A549 (cell line): ENCODE data around the gene TTC36. TPM values are rescaled to one million over a fixed set of nuclear protein-coding genes. Genes with fewer than 3 reads are reported as not detected.

Source experiments
- ATAC-seq, 2 experiments: fragments of 200-7000 bp in 1 of 2; fragments of >200 bp in 1 of 2; cut with Nextera tagmentation in 1 of 2; cut with Tn5 transposase in 1 of 2; 3 replicates each; pipeline versions ENCODE4 v1.8.0 to v1.9.1; 2018 to 2020; ENCODE audit warnings: mild to moderate bottlenecking in 1 of 2, moderate library complexity in 1 of 2
- CTCF ChIA-PET: fragments of 300-600 bp; sonication (Branson Sonifier 250); formaldehyde crosslinking; extraction: SDS; loops from one replicate; lab custom pipeline; 2021; ENCODE audit warnings: antibody characterized with exemption, inconsistent platforms; lab: Yijun Ruan, JAX
- POLR2A ChIA-PET: fragments of 350-600 bp; formaldehyde crosslinking; extraction: SDS; loops from one replicate; lab custom pipeline; 2021; ENCODE audit warnings: antibody characterized with exemption, inconsistent platforms; lab: Yijun Ruan, JAX
- DNase-seq, 2 experiments: peaks; one replicate each; pipeline versions ENCODE4 v3.0.0 to v3.0.0-alpha.2; 2011 to 2016; ENCODE audit warnings: low read depth in 1 of 2, low spot score in 1 of 2
- FAIRE-seq: peaks from 2 replicates; lab custom pipeline; 2011; peaks lifted over from hg19 to GRCh38; lab: Jason Lieb, UNC
- H3K27ac ChIP-seq, 2 experiments: fragments of >200 bp; sonication (Bioruptor Twin); formaldehyde crosslinking; 3 replicates each; pipeline ENCODE4 v1.5.1; 2016 to 2017
- H3K4me1 ChIP-seq: fragments of >200 bp; sonication (Bioruptor Twin); formaldehyde crosslinking; 3 replicates; pipeline ENCODE4 v1.6.1; 2016
- H3K4me2 ChIP-seq: fragments of >200 bp; sonication (Bioruptor Twin); formaldehyde crosslinking; 3 replicates; pipeline ENCODE4 v1.6.1; 2016
- H3K4me3 ChIP-seq: fragments of >200 bp; sonication (Bioruptor Twin); formaldehyde crosslinking; 3 replicates; pipeline ENCODE4 v1.5.1; 2016
- H3K9me3 ChIP-seq: fragments of >200 bp; sonication (Bioruptor Twin); formaldehyde crosslinking; 3 replicates; pipeline ENCODE4 v1.6.1; 2016
- CBX8 ChIP-seq: fragments of 200-600 bp; sonication (generic); IDR thresholded peaks from 2 replicates; pipeline ENCODE4 v1.6.1; 2016
- CHD2 ChIP-seq: fragments of 150-350 bp; IDR thresholded peaks from 2 replicates; pipeline ENCODE4 v1.6.1; 2014; ENCODE audit warnings: low read length; ENCODE audit not compliant: partially characterized antibody
- EHF ChIP-seq: fragments of 250-450 bp; sonication (Bioruptor Pico); IDR thresholded peaks from 2 replicates; pipeline ENCODE4 v1.5.0; 2020; ENCODE audit warnings: mild to moderate bottlenecking
- ESRRA ChIP-seq: fragments of 150-350 bp; IDR thresholded peaks from 2 replicates; pipeline ENCODE4 v1.6.1; 2014; ENCODE audit warnings: mild to moderate bottlenecking, low read length, borderline replicate concordance
- FOSB ChIP-seq: fragments of 250-450 bp; sonication (Bioruptor Pico); IDR thresholded peaks from 2 replicates; pipeline ENCODE4 v1.5.0; 2020; ENCODE audit warnings: mild to moderate bottlenecking, moderate library complexity
- FOXS1 ChIP-seq: fragments of 250-450 bp; sonication (Bioruptor Pico); IDR thresholded peaks from 2 replicates; pipeline ENCODE4 v1.5.0; 2020; ENCODE audit warnings: mild to moderate bottlenecking, moderate library complexity
- GATA3 ChIP-seq: IDR thresholded peaks from 2 replicates; pipeline ENCODE4 v1.6.1; 2012; ENCODE audit warnings: borderline replicate concordance
- KDM1A ChIP-seq: fragments of 200-600 bp; sonication (generic); IDR thresholded peaks from 2 replicates; pipeline ENCODE4 v1.6.1; 2016; ENCODE audit warnings: low read depth, mild to moderate bottlenecking
- MAFK ChIP-seq: fragments of 450-650 bp; IDR thresholded peaks from 2 replicates; pipeline ENCODE4 v1.6.1; 2014; ENCODE audit not compliant: partially characterized antibody
- POLR2AphosphoS2 ChIP-seq: conservative IDR thresholded peaks from 2 replicates; pipeline ENCODE4 v1.6.1; 2012; ENCODE audit warnings: low read length, improper control_type of control experiment, inconsistent platforms
- RAD21 ChIP-seq, 2 experiments: fragments of >200 bp in 1 of 2; sonication (Bioruptor Twin) in 1 of 2; formaldehyde crosslinking in 1 of 2; IDR thresholded peaks in 1 of 2; conservative IDR thresholded peaks in 1 of 2; 2 replicates in 1 of 2; 3 replicates in 1 of 2; pipeline ENCODE4 v1.6.1; 2012 to 2018; ENCODE audit warnings: inconsistent platforms in 1 of 2
- RCOR1 ChIP-seq: fragments of 150-350 bp; IDR thresholded peaks from 2 replicates; pipeline ENCODE4 v1.6.1; 2014; ENCODE audit warnings: antibody characterized with exemption, low read length, low read depth
- RNF2 ChIP-seq: fragments of 200-600 bp; sonication (generic); IDR thresholded peaks from 2 replicates; pipeline ENCODE4 v1.6.1; 2016; ENCODE audit warnings: low read depth, mild to moderate bottlenecking, antibody characterized with exemption, moderate library complexity, borderline replicate concordance
- SMC3 ChIP-seq: fragments of >200 bp; sonication (Bioruptor Twin); formaldehyde crosslinking; IDR thresholded peaks from 3 replicates; pipeline ENCODE4 v1.6.1; 2018; ENCODE audit warnings: inconsistent platforms
- TFCP2L1 ChIP-seq: fragments of 250-450 bp; sonication (Bioruptor Pico); IDR thresholded peaks from 2 replicates; pipeline ENCODE4 v1.5.0; 2021; ENCODE audit warnings: mild to moderate bottlenecking
- TP53 ChIP-seq: fragments of 250-450 bp; sonication (Bioruptor Pico); IDR thresholded peaks from 2 replicates; pipeline ENCODE4 v1.5.0; 2021; ENCODE audit warnings: mild to moderate bottlenecking, moderate library complexity
- ZC3H11A ChIP-seq: fragments of 450-650 bp; IDR thresholded peaks from 2 replicates; pipeline ENCODE4 v1.6.1; 2014; ENCODE audit warnings: antibody characterized with exemption, mild to moderate bottlenecking
- ZSCAN20 ChIP-seq: fragments of 250-450 bp; sonication (Bioruptor Pico); IDR thresholded peaks from 2 replicates; pipeline ENCODE4 v1.8.0; 2022; ENCODE audit warnings: mild to moderate bottlenecking, moderate library complexity
- WGBS: methylation state at CpG from one replicate; pipeline ENCODE4 v1.1.6; 2017; ENCODE audit errors: missing lambda C conversion rate; 5-methylcytosine and 5-hydroxymethylcytosine counted together
- polyA plus RNA-seq, 4 experiments: library from polyadenylated mRNA; depleted of rRNA in 3 of 4; stranded (reverse); fragments of >200 nt; fragmentation: RNase III in 1 of 4; extraction: RNeasy Plus Mini Kit Qiagen cat#74134 plus additional on column Dnase treatment in 1 of 4; gene quantifications; 2 replicates in 3 of 4; 3 replicates in 1 of 4; pipeline ENCODE4 v1.2.3, GENCODE V29; 2011 to 2017
- TF ChIP-seq, protein P1 (sequence below): fragments of 150-350 bp; IDR thresholded peaks from 2 replicates; pipeline ENCODE4 v1.6.1; 2014; ENCODE audit warnings: low read depth, mild to moderate bottlenecking, low read length
- TF ChIP-seq, protein P2 (sequence below): fragments of 250-450 bp; sonication (Bioruptor Pico); IDR thresholded peaks from 2 replicates; pipeline ENCODE4 v1.5.0; 2020; ENCODE audit warnings: low read depth, mild to moderate bottlenecking, moderate library complexity
- TF ChIP-seq, protein P3 (sequence below): fragments of >200 bp; sonication (Bioruptor Twin); formaldehyde crosslinking; IDR thresholded peaks from 3 replicates; pipeline ENCODE4 v1.5.1; 2016
- TF ChIP-seq, protein P4 (sequence below): fragments of 450-650 bp; IDR thresholded peaks from 2 replicates; pipeline ENCODE4 v1.6.1; 2014; ENCODE audit warnings: antibody characterized with exemption
- TF ChIP-seq, protein P5 (sequence below): fragments of 200-600 bp; sonication (generic); IDR thresholded peaks from 2 replicates; pipeline ENCODE4 v1.6.1; 2016; ENCODE audit warnings: antibody characterized with exemption, mild to moderate bottlenecking, moderate library complexity
- TF ChIP-seq, protein P6 (sequence below): IDR thresholded peaks from 2 replicates; pipeline ENCODE4 v1.6.1; 2012; ENCODE audit warnings: low read depth, borderline replicate concordance

The TTC36 gene
- polyA plus RNA-seq, 2 of the 4 experiments (the other 2 are of a cell fraction) = not detected

DNA sequence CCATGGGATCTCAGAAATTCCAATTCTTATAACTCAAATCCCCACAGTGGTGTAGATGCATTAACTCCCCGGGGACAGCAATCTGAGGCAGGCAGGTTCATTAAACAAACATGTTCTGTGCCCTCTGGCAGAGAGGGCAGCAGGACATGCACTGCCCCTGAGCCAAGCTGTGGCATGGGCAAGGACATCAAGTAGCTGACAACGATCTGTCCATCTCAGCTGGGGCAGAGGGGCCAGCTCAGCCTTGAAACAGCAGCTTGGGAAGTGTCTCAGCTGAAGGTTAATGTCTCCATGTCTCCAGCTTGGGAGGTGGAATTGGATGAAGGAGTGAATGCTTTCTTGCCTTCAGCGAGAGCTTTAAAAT lies 17.4 kb downstream of the TTC36 start:
- no peak for TF ChIP-seq FOSB (CRISPR knock-in tag)
- FAIRE-seq = no peak
- CTCF ChIA-PET = no interaction called here
- Histone ChIP-seq H3K9me3 (no peaks in the 10 kb centered on the region), H3K27ac (no peak overlapping the region), H3K4me1 (no peaks in the 10 kb centered on the region), H3K4me2 (no peak overlapping the region), H3K4me3 (no peak overlapping the region)
- ATAC-seq = no peak
- WGBS = 55% methylated on average over 3 of the region's 3 CpGs
- DNase-seq = no peak
- POLR2A ChIA-PET = no interaction called here

DNA sequence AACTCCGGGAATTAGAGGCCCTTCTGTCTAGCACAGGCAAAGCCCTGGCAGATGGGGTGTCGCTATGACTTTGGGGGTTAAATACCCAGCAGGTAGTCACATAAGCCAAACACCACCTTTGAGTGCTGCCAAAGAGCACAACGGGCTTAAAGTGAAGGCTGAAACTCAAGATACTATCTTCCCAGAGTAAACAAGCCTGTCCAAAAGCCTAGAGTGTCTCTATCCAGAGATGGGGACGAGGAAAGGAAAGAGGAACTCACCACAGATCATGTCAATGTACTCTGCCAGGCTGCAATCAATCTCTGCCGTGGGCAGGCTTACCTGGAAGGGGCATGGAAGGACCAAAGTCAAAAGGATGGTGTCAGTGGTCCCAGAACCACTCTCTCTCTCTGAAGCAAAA lies 18.3 kb downstream of the TTC36 start:
- Histone ChIP-seq H3K9me3 (no peaks in the 10 kb centered on the region), H3K4me3 (no peak overlapping the region), H3K4me1 (no peaks in the 10 kb centered on the region), H3K27ac (no peak overlapping the region), H3K4me2 (no peak overlapping the region)
- ChIA-PET POLR2A (no interaction called here), CTCF (no interaction called here)
- no peak for FAIRE-seq
- DNase-seq = no peak
- no peak for ATAC-seq
- 74% methylated on average over 5 of the region's 5 CpGs for WGBS
- TF ChIP-seq RAD21 (conservative IDR thresholded peaks at IDR 0.05 in 1 of 2, IDR thresholded peaks at IDR 0.05 in 1 of 2) (no peak), RNF2 (no peak), CBX8 (no peak), ZC3H11A (no peak), ESRRA (no peak), EHF (CRISPR knock-in tag) (no peak)

DNA sequence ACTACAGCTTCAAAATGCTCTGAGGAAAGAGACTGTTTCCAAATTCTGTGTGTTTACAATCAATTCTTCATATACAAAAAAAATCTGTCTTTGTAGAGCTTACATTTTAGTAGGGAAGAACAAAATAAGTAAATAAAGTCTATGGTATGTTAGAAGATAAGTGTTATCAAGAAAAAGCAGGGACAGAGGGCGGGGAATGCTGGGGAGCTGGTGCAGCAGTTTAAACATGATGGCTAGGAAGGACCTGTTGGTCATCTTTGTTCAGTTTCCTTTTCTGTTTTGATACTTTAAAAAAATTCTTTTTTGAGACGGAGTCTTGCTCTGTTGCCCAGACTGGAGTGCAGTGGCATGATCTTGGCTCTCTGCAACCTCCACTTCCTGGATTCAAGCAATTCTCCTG lies 19.9 kb downstream of the TTC36 start:
- Histone ChIP-seq H3K4me3 (no peak overlapping the region), H3K27ac (no peak overlapping the region), H3K4me1 (no peaks in the 10 kb centered on the region), H3K9me3 (no peaks in the 10 kb centered on the region), H3K4me2 (no peak overlapping the region)
- POLR2A ChIA-PET = no interaction called here
- no peak for DNase-seq
- CTCF ChIA-PET = no interaction called here
- TF ChIP-seq CHD2 (no peak), POLR2AphosphoS2 (no peak), SMC3 (no peak), FOXS1 (no peak)
- TF ChIP-seq, protein P1, sequence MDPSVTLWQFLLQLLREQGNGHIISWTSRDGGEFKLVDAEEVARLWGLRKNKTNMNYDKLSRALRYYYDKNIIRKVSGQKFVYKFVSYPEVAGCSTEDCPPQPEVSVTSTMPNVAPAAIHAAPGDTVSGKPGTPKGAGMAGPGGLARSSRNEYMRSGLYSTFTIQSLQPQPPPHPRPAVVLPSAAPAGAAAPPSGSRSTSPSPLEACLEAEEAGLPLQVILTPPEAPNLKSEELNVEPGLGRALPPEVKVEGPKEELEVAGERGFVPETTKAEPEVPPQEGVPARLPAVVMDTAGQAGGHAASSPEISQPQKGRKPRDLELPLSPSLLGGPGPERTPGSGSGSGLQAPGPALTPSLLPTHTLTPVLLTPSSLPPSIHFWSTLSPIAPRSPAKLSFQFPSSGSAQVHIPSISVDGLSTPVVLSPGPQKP = no peak
- TF ChIP-seq, protein P2, sequence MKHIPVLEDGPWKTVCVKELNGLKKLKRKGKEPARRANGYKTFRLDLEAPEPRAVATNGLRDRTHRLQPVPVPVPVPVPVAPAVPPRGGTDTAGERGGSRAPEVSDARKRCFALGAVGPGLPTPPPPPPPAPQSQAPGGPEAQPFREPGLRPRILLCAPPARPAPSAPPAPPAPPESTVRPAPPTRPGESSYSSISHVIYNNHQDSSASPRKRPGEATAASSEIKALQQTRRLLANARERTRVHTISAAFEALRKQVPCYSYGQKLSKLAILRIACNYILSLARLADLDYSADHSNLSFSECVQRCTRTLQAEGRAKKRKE (CRISPR knock-in tag) = no peak
- TF ChIP-seq, protein P3, sequence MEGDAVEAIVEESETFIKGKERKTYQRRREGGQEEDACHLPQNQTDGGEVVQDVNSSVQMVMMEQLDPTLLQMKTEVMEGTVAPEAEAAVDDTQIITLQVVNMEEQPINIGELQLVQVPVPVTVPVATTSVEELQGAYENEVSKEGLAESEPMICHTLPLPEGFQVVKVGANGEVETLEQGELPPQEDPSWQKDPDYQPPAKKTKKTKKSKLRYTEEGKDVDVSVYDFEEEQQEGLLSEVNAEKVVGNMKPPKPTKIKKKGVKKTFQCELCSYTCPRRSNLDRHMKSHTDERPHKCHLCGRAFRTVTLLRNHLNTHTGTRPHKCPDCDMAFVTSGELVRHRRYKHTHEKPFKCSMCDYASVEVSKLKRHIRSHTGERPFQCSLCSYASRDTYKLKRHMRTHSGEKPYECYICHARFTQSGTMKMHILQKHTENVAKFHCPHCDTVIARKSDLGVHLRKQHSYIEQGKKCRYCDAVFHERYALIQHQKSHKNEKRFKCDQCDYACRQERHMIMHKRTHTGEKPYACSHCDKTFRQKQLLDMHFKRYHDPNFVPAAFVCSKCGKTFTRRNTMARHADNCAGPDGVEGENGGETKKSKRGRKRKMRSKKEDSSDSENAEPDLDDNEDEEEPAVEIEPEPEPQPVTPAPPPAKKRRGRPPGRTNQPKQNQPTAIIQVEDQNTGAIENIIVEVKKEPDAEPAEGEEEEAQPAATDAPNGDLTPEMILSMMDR = no peak
- ATAC-seq = no peak
- FAIRE-seq = no peak
- WGBS = 91% methylated on average over 2 of the region's 2 CpGs

DNA sequence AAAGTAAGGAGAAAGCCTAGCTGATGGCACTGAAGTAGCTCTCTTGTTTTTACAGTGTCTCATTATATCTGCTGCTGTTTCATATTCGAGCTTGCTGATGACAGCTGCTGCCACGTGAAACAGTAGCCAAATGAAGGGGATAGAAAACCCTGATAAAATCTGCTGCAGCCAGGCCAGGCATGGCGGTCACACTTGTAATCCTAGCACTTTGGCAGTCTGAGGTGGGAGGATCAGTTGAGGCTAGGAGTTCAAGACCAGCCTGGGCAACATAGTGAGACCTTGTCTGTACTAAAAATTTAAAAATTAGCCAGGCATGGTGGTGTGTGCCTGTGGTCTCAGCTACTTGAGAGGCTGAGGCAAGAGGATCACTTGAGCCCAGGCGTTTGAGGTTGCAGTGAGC lies 25.1 kb downstream of the TTC36 start:
- Histone ChIP-seq H3K4me3 (no peak overlapping the region), H3K27ac (no peak overlapping the region), H3K4me1 (no peaks in the 10 kb centered on the region), H3K4me2 (no peak overlapping the region), H3K9me3 (no peaks in the 10 kb centered on the region)
- ATAC-seq (no peak), DNase-seq (no peak), FAIRE-seq (no peak)
- 82% methylated on average over 3 of the region's 4 CpGs for WGBS
- CTCF ChIA-PET = no interaction called here
- POLR2A ChIA-PET = no interaction called here
- TF ChIP-seq, protein P4, sequence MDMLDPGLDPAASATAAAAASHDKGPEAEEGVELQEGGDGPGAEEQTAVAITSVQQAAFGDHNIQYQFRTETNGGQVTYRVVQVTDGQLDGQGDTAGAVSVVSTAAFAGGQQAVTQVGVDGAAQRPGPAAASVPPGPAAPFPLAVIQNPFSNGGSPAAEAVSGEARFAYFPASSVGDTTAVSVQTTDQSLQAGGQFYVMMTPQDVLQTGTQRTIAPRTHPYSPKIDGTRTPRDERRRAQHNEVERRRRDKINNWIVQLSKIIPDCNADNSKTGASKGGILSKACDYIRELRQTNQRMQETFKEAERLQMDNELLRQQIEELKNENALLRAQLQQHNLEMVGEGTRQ = no peak
- no peak for TF ChIP-seq MAFK
- TF ChIP-seq TP53 = no peak
- TF ChIP-seq GATA3 = no peak
- TF ChIP-seq TFCP2L1 (CRISPR knock-in tag) = no peak
- no peak for TF ChIP-seq RCOR1
- no peak for TF ChIP-seq KDM1A
- TF ChIP-seq ZSCAN20 (CRISPR knock-in tag) = no peak
- TF ChIP-seq, protein P5, sequence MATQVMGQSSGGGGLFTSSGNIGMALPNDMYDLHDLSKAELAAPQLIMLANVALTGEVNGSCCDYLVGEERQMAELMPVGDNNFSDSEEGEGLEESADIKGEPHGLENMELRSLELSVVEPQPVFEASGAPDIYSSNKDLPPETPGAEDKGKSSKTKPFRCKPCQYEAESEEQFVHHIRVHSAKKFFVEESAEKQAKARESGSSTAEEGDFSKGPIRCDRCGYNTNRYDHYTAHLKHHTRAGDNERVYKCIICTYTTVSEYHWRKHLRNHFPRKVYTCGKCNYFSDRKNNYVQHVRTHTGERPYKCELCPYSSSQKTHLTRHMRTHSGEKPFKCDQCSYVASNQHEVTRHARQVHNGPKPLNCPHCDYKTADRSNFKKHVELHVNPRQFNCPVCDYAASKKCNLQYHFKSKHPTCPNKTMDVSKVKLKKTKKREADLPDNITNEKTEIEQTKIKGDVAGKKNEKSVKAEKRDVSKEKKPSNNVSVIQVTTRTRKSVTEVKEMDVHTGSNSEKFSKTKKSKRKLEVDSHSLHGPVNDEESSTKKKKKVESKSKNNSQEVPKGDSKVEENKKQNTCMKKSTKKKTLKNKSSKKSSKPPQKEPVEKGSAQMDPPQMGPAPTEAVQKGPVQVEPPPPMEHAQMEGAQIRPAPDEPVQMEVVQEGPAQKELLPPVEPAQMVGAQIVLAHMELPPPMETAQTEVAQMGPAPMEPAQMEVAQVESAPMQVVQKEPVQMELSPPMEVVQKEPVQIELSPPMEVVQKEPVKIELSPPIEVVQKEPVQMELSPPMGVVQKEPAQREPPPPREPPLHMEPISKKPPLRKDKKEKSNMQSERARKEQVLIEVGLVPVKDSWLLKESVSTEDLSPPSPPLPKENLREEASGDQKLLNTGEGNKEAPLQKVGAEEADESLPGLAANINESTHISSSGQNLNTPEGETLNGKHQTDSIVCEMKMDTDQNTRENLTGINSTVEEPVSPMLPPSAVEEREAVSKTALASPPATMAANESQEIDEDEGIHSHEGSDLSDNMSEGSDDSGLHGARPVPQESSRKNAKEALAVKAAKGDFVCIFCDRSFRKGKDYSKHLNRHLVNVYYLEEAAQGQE = no peak
- TF ChIP-seq, protein P6, sequence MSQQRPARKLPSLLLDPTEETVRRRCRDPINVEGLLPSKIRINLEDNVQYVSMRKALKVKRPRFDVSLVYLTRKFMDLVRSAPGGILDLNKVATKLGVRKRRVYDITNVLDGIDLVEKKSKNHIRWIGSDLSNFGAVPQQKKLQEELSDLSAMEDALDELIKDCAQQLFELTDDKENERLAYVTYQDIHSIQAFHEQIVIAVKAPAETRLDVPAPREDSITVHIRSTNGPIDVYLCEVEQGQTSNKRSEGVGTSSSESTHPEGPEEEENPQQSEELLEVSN = no peak
